ENCODE measurements around the gene CCDC24.

CCDC24 gene

GRCh38 chr1:43997295-43997999 is 6.0 kb downstream of the CCDC24 start:
- TF ChIP-seq CTCF (IDR thresholded peaks at IDR 0.05; ENCODE audit: low read depth, low read length, missing control alignments): no peak
- no peak overlapping the region for H3K4me3 ChIP-seq (ENCODE audit: low read depth, low read length)
- no peak for DNase-seq (ENCODE audit: low read depth)

- no peak overlapping the region for H3K4me3 ChIP-seq (ENCODE audit: low read depth, low read length)
- TF ChIP-seq CTCF (IDR thresholded peaks at IDR 0.05; ENCODE audit: low read depth, low read length, missing control alignments): no peak
- no peak for DNase-seq (ENCODE audit: low read depth)
Measured at GRCh38 chr1:43998000-43998378, 6.6 kb downstream of the CCDC24 start.

- no peak for DNase-seq (ENCODE audit: low read depth)
Measured at GRCh38 chr1:43999455-43999854, 8.1 kb downstream of the CCDC24 start.

GRCh38 chr1:44000122-44000665 is 8.8 kb downstream of the CCDC24 start:
- TF ChIP-seq CTCF (IDR thresholded peaks at IDR 0.05; ENCODE audit: low read depth, low read length, missing control alignments): no peak
- no peak overlapping the region for H3K4me3 ChIP-seq (ENCODE audit: low read depth, low read length)
- no peak for DNase-seq (ENCODE audit: low read depth)

More at GRCh38 chr1:43999455-43999854, 8.1 kb downstream of the CCDC24 start:
- TF ChIP-seq CTCF (IDR thresholded peaks at IDR 0.05; ENCODE audit: low read depth, low read length, missing control alignments): no peak
- no peak overlapping the region for H3K4me3 ChIP-seq (ENCODE audit: low read depth, low read length)

GRCh38 chr1:44002165-44002564 is 10.8 kb downstream of the CCDC24 start:
- DNase-seq (ENCODE audit: low read depth): no peak
- no peak overlapping the region for H3K4me3 ChIP-seq (ENCODE audit: low read depth, low read length)
- TF ChIP-seq CTCF (IDR thresholded peaks at IDR 0.05; ENCODE audit: low read depth, low read length, missing control alignments): no peak

- no peak overlapping the region for H3K4me3 ChIP-seq (ENCODE audit: low read depth, low read length)
- TF ChIP-seq CTCF (IDR thresholded peaks at IDR 0.05; ENCODE audit: low read depth, low read length, missing control alignments): peak; percentile 29
- no peak for DNase-seq (ENCODE audit: low read depth)
Measured at GRCh38 chr1:44002606-44003157, 11.3 kb downstream of the CCDC24 start.
